HG03575 (cell line): ENCODE data around the gene GALNT6.

ENCODE experiments used
- ATAC-seq: cut with Tn5 transposase; IDR thresholded peaks from one replicate; pipeline ENCODE4 v1.9.1; 2021; ENCODE audit not compliant: unreplicated experiment, insufficient number of reproducible peaks, low FRiP score; ENCODE audit errors: extremely low read depth

The GALNT6 gene

GRCh38 chr12:51388069-51388799 lies 3.0 kb downstream of the GALNT6 start:
- no peak for ATAC-seq

DNA sequence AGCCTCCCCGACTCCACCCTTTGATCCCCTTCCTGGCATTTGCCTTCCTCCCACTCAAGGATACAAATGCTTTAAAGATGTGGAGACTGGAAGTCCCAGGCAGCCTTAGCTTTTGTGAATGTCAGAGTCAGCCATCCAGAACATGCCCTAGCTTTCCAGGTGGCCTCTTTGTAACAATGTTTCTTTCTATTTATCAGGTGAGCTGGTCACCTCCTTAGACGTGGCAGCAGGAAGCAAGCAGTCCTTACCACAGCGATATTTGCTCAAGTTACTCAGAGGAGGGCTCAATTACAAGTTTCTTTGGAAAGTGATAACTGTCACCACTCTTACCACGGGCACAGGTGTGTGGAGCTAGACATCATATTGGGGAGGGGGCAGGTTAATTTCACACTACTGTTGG lies 4.9 kb downstream of the GALNT6 start:
- ATAC-seq, result no peak

GRCh38 chr12:51383269-51383905 lies 7.8 kb downstream of the GALNT6 start:
- no peak for ATAC-seq

GRCh38 chr12:51382173-51382572 lies 9.0 kb downstream of the GALNT6 start:
- no peak for ATAC-seq

- no peak for ATAC-seq
Observed at GRCh38 chr12:51381226-51382079, 9.8 kb downstream of the GALNT6 start.

DNA sequence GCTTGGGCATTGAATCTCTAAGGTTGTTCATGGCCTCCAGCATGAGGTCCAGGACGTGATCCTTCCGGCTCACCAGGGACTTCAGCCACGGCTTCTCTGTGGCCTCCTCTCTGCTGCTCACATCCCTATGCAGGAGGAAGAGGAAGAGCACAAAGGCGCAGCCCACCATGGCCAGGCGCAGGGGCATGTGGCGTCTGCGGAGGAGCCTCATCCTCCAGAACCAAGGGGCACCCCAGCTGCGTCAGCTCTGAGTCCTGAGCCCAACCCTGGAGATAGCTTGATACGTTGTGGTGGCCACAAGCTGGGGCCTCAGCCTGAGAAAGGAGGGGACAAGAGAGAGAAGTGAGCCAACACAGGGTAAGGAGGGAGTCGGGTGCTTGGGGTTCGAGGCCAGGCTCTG lies 11.6 kb downstream of the GALNT6 start:
- ATAC-seq, result no peak

- no peak for ATAC-seq
Observed at GRCh38 chr12:51378749-51379148, 12.5 kb downstream of the GALNT6 start.

GRCh38 chr12:51377099-51377984 lies 13.9 kb downstream of the GALNT6 start:
- no peak for ATAC-seq

DNA sequence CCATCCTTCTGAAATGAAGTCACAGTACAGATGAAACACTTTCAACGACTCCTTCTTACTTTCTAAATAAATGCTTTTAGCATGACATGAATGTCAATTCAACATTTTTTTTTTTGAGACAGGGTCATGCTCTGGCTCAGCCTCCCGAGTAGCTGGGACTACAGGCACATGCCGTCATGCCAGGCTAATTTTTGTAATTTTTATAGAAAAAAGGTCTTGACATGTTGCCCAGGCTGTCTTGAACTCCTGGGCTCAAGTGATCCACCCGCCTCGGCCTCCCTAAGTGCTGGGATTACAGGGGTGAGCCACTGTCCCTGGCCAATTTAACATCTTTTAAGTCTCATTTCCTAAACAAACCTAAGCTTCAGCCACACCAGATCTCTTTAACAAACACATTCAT lies 16.4 kb downstream of the GALNT6 start:
- no peak for ATAC-seq

- no peak for ATAC-seq
Observed at GRCh38 chr12:51374361-51374760, 16.8 kb downstream of the GALNT6 start.

DNA sequence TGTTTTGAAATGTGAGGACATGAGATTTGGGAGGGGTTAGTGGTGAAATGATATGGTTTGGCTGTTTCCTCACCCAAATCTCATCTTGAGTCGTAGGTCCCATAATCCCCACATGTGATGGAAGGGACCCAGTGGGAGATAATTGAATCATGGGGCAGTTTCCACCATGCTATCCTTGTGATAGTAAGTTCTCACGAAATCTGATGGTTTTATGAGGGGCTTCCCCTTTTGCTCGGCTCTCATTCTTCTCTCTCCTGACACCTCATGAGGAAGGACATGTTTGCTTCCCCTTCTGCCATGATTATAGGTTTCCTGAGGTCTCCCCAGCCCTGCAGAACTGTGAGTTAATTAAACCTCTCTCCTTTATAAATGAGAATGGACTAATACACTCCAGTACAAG lies 18.0 kb downstream of the GALNT6 start:
- no peak for ATAC-seq

- no peak for ATAC-seq
Observed at GRCh38 chr12:51372021-51372420, 19.2 kb downstream of the GALNT6 start.

DNA sequence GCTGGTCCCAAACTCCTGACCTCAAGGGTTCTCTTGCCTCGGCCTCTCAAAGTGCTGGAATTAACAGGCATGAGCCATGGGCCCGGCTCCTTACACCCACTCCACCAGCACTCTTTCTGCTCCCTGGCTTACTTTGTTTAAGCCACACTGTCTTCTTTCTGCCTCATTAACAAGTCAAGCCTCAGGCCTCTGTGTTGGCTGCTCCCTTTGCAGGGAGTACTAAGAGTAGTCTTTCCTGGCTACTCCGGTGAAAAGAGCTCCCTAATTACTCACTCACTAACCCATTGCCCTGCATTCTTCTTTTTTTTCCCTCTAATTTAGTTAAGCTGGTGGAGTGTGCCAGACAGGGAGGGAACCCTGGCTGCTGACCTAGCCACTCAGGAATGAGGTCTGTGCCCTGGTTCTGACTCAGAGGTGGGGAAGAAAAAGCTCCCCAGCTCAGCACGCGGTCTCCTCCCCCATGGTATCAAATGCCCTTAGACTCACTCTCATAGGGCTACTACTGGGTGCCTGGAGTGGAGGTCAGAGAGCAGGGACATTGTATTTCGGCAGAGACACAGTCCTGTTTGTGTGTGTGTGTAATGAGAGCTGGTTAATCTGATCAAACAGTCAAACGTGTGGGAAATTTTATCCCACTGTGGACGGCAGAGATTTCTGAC lies 19.8 kb downstream of the GALNT6 start:
- ATAC-seq, result no peak

- ATAC-seq, result no peak
Observed at GRCh38 chr12:51370667-51371066, 20.5 kb downstream of the GALNT6 start.

DNA sequence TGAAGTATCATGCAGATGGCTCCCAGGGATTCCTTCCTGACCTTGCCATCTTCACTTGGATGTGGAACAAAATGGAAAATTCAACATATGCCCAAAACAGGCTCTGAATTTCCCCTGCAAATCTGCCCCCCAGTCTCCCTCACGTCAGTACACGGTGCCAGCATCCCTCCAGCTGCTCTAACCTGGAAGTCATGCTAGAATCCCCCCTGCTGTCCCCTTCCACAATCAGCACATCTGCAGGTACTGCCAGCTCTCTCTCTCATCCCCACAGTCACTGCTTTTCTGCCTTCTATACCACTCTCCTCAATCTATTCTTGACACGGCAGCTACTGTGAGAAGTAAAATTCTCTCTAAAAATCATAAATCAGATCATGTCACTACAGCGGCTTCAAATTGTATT lies 21.6 kb downstream of the GALNT6 start:
- ATAC-seq, result no peak

DNA sequence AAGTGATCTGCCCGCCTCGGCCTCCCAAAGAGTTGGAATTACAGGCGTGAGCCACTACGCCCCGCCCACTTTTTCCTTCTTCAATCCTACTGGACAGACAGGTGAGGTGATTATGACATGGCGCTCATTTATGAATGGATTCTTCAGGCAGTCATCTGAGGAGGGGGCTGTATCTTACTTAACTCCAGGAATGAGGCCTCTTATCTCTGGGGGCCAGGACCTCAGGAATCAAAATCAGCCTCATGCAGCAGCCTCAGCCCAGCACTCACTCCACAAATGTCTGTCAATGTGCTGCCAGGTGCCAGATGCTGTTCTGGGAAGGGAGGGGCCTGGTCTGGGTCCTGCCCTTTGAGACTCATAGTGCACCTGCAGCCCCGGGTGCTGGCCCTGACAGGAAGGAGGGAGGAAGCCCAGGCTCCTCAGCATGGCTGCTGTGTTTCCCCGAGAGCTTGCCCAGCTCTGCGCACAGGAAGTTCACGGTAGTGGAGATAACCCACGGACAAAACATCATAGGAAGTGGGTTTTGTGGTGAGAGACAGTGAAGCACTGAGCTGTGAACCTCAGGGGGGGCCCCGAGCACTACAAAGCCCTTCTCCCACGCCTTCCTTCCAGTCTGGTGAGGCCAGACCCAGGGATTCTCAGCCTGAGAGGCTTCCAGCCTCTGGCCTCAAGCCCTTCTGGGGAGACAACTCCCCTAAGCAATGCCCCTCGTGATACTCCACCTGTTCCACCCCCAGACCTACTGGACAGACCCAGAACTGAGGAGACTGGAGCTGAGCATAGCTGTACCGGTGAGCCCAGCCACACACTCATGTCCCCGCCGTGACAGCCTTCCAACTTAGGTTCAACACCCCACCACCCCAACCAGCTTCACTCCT lies 22.3 kb downstream of the GALNT6 start:
- peak; percentile 87 for ATAC-seq

DNA sequence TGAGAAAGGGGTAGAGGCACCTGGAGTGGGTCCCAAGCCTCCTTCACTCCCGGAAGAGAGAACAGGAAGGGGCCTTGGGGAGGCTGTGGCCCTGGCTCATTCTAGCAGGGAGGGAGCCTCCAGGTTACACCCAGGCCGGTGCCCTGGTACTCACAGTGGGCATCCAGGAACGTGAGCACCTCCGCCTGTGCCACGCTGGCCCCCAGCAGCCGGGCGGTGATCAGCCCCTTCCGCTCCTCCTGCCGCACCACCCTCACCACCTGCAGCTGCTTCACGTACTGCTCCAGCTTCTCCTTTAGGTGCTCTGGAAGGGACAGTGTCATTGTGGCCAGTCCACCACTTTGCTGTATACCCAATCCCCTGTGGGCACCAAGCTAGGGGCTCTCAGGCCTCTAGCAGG lies 25.9 kb downstream of the GALNT6 start:
- no peak for ATAC-seq

GRCh38 chr12:51364001-51364400 lies 27.2 kb downstream of the GALNT6 start:
- no peak for ATAC-seq
